Osteocyte (in vitro differentiated cells): ENCODE data around the gene GLYATL1. TPM values are rescaled to one million over a fixed set of nuclear protein-coding genes. Genes with fewer than 3 reads are reported as not detected.

Experiments
- DNase-seq: peaks from one replicate; pipeline ENCODE4 v3.0.0; 2021; ENCODE audit warnings: mixed read lengths; ENCODE audit not compliant: unreplicated experiment; ENCODE audit errors: extremely low spot score
- H3K27ac Mint-ChIP-seq: one replicate; pipeline ENCODE4 v1.8.0; 2021; ENCODE audit warnings: mild to moderate bottlenecking, mixed read lengths; ENCODE audit not compliant: unreplicated experiment
- H3K27me3 Mint-ChIP-seq: one replicate; pipeline ENCODE4 v1.8.0; 2021; ENCODE audit warnings: mixed read lengths; ENCODE audit not compliant: unreplicated experiment
- H3K36me3 Mint-ChIP-seq: one replicate; pipeline ENCODE4 v1.8.0; 2021; ENCODE audit warnings: mixed read lengths; ENCODE audit not compliant: unreplicated experiment
- H3K4me1 Mint-ChIP-seq: one replicate; pipeline ENCODE4 v1.8.0; 2021; ENCODE audit warnings: mixed read lengths; ENCODE audit not compliant: unreplicated experiment
- H3K4me3 Mint-ChIP-seq: one replicate; pipeline ENCODE4 v1.8.0; 2021; ENCODE audit warnings: mild to moderate bottlenecking, moderate library complexity, mixed read lengths; ENCODE audit not compliant: unreplicated experiment
- H3K9me3 Mint-ChIP-seq: one replicate; pipeline ENCODE4 v1.8.0; 2021; ENCODE audit warnings: mixed read lengths; ENCODE audit not compliant: unreplicated experiment
- CTCF ChIP-seq: fragments of 200-600 bp; sonication (generic); IDR thresholded peaks from 2 replicates; pipeline ENCODE4 v1.5.0; 2021; ENCODE audit warnings: antibody characterized with exemption, mild to moderate bottlenecking, moderate library complexity
- total RNA-seq: library from RNA; stranded (reverse); gene quantifications from 2 replicates; pipeline ENCODE4 v1.2.1, GENCODE V29; 2021

Gene GLYATL1
- total RNA-seq, 1 donor from 2014 or later: not detected

DNA sequence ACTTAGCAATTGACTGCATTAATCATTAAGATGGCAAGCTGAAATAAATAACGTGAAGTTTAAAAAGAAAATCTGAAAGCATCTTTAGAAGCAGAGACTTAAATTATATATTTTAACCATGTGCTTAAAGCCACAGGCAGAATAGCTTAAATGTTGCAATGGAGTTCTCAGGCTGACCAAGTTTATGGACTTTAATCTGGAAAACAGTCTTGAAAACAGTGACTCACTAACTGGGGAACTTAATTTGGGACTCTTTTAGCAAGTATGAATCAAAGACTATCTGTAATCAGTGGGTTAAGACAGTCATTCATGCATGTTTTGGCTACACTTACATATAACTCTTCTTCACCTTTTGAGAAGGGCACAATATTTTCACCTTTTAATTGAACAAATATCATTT is 12.6 kb upstream of the GLYATL1 start:
- Mint-ChIP-seq H3K4me3 (no peak overlapping the region), H3K27ac (no peak overlapping the region), H3K27me3 (peaks cover 55% of the 10 kb centered on the region), H3K36me3 (no peaks in the 10 kb centered on the region), H3K9me3 (no peaks in the 10 kb centered on the region), H3K4me1 (peaks cover 2% of the 10 kb centered on the region)
- no peak for DNase-seq
- no peak for TF ChIP-seq CTCF

DNA sequence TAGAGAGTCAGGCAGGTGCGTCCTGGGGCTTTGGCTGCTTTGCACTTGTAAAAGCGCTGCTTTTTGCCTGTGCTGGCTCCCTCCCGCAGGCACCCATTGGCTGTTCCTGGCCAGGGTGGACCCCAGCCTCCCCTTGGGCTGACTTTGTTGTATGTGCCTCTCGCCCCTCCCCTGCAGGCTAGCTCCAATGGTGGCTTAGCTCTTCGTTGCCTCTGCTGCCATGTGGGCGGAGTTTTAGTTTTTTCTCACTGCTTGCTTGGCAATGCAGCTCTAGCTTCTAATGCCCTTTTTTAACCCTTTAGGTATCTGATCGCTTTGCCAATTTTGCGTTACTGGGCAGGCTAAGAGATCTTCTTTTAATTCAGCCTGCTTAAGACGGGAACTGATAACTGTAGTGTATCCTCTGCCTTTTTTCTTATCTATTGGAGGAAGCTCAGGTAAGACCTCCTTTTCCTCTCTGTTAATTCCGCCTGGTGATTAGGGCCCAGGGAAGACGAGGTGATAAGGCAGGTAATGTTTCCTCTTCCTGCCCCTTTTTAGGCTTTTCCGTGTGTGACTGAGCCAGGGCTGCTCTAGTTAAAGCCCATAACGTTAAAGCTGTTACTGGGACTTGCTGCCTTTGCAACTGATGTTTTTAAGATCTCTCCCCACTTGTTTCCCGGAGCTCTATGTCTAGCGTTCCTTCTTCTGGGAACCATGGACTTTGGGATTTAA is 11.7 kb upstream of the GLYATL1 start:
- Mint-ChIP-seq H3K4me3 (no peak overlapping the region), H3K27ac (no peak overlapping the region), H3K9me3 (no peaks in the 10 kb centered on the region), H3K27me3 (peaks cover 54% of the 10 kb centered on the region), H3K36me3 (no peaks in the 10 kb centered on the region), H3K4me1 (peaks cover 2% of the 10 kb centered on the region)
- DNase-seq: no peak
- TF ChIP-seq CTCF: no peak

DNA sequence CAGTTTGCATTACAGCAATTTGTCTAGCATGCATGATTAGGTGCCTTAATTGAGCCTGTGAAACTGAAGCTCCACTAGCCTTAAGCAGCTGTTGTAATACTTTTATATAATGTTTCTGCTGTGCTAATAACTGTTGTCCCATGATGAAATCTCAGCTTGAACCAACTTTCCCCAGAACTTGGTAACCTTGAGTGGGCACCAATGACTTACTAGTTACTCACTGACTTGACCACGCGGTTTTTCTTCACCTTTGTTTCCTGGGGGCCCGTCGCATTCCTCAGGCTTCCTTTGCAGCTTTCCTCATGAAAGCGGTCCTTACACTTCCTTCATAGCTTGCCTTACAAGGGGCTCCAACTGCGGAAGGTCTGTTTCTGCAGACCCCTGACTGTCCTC is 11.2 kb upstream of the GLYATL1 start:
- no peak for DNase-seq
- Mint-ChIP-seq H3K27me3 (peaks cover 49% of the 10 kb centered on the region), H3K4me1 (peaks cover 2% of the 10 kb centered on the region), H3K36me3 (no peaks in the 10 kb centered on the region), H3K4me3 (no peak overlapping the region), H3K9me3 (no peaks in the 10 kb centered on the region), H3K27ac (no peak overlapping the region)
- TF ChIP-seq CTCF: no peak

DNA sequence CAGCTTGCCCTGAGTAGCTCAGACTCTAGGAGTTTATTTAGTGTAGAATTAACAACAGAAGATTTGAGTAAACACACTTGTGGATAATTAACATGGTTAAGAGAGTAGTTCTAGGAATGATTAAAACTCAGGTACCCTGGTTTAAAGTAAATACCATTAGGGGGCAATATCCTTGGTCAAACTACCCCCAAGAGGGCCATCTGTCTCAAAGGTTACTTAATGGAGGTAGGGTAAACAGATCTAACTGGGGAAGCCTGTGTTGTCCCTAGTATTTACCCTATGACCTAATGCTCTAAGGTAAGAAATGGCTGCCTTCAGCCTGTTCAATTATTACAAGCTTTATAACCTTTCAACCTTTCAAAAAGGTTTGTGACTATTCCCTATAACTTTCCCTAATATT is 10.6 kb upstream of the GLYATL1 start:
- no peak overlapping the region for H3K4me3 Mint-ChIP-seq
- H3K27me3 Mint-ChIP-seq: peaks cover 46% of the 10 kb centered on the region
- H3K36me3 Mint-ChIP-seq: no peaks in the 10 kb centered on the region
- H3K9me3 Mint-ChIP-seq: no peaks in the 10 kb centered on the region
- H3K27ac Mint-ChIP-seq: no peak overlapping the region
- no peak for TF ChIP-seq CTCF
- no peak for DNase-seq
- H3K4me1 Mint-ChIP-seq: no peaks in the 10 kb centered on the region

DNA sequence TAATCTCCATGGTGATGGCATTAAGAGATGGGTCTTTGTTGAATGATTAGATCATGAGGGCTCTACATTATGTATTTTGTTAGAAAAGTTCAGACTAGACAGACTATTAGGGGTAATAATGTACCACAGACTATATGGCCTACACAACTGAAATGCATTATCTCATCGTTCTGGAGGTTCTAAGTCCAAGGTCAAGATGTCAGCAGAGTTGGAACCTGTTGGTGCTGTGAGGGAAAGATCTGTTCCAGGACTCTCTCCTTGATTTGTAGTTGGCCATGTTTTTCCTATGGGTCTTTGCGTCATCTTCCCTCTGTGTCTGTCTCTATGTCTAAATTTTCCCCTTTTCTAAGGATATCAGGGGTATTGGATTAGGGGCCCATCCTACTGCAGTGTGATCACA is 8.4 kb upstream of the GLYATL1 start:
- DNase-seq: no peak
- TF ChIP-seq CTCF: no peak
- no peaks in the 10 kb centered on the region for H3K36me3 Mint-ChIP-seq
- H3K27me3 Mint-ChIP-seq: peaks cover 35% of the 10 kb centered on the region
- no peaks in the 10 kb centered on the region for H3K9me3 Mint-ChIP-seq
- H3K4me1 Mint-ChIP-seq: no peaks in the 10 kb centered on the region
- H3K27ac Mint-ChIP-seq: no peak overlapping the region
- no peak overlapping the region for H3K4me3 Mint-ChIP-seq
